ENCODE measurements around the gene ETNK2.

ETNK2 gene

GRCh38 chr1:204188959-204189639 lies 37.3 kb upstream of the ETNK2 start:
- TF ChIP-seq, protein P1, sequence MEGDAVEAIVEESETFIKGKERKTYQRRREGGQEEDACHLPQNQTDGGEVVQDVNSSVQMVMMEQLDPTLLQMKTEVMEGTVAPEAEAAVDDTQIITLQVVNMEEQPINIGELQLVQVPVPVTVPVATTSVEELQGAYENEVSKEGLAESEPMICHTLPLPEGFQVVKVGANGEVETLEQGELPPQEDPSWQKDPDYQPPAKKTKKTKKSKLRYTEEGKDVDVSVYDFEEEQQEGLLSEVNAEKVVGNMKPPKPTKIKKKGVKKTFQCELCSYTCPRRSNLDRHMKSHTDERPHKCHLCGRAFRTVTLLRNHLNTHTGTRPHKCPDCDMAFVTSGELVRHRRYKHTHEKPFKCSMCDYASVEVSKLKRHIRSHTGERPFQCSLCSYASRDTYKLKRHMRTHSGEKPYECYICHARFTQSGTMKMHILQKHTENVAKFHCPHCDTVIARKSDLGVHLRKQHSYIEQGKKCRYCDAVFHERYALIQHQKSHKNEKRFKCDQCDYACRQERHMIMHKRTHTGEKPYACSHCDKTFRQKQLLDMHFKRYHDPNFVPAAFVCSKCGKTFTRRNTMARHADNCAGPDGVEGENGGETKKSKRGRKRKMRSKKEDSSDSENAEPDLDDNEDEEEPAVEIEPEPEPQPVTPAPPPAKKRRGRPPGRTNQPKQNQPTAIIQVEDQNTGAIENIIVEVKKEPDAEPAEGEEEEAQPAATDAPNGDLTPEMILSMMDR (IDR thresholded peaks at IDR 0.05; ENCODE audit: low read length, missing control alignments): no peak
- no peak for DNase-seq (ENCODE audit: low read depth)
- no peak overlapping the region for H3K4me3 ChIP-seq (replicated peaks; ENCODE audit: low read depth, low read length)

DNA sequence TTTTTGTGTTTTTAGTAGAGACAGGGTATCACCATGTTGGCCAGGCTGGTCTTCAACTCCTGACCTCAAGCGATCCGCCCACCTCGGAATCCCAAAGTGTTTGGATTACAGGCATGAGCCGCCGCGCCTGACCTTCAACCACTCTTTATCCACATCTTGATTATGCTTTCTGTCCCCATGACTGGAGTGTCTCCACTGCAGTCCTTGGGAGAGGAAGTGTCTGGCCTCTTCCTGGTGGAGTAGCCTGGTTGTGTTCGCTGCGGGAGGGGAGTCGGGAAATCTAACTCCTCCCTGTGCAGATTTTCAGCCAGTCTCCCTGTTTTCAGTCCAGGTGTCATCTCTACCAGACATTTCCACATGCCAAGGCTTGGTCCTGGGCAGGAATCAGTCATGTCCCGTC lies 34.8 kb upstream of the ETNK2 start:
- no peak overlapping the region for H3K4me3 ChIP-seq (replicated peaks; ENCODE audit: low read depth, low read length)
- DNase-seq (ENCODE audit: low read depth): no peak
- TF ChIP-seq, protein P1 (IDR thresholded peaks at IDR 0.05; ENCODE audit: low read length, missing control alignments): no peak

DNA sequence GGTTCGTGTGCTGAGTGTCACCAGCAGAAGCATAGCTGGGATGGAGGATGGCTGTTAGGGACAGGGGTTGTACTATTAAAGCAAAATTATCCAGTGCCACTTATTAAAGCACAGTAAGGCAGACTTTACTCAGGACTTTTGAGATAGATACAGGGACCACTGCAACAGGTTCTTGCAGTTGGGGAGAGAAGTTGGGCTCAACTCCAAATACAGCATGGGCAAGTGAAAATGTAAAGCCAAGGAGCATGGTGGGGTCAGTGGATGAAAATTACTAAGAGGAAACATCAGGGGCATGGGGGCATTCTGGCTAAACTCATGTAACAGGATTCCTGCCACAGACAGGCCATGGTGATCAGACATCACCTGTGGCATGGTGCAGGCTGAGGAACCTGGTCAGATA lies 29.3 kb upstream of the ETNK2 start:
- TF ChIP-seq, protein P1 (IDR thresholded peaks at IDR 0.05; ENCODE audit: low read length, missing control alignments): no peak
- no peak overlapping the region for H3K4me3 ChIP-seq (replicated peaks; ENCODE audit: low read depth, low read length)
- no peak for DNase-seq (ENCODE audit: low read depth)

DNA sequence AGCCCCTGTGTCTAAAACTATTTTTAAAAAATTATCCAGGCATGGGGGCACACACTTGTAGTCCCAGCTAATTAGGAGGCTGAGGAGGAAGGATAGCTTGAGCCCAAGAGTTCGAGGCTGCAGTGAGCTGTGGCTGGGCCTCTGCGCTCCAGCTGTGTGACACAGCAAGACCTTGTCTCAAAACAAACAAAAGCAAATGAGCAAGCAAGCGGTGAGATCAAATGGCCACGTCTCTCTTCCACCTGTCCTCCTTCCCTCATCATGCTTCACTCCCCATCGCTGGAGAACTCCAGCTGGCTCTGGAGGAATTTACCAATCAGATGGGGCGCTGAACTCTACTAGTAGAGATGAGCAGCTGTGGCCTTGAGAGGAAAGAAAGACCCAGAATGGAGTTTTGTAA lies 28.3 kb upstream of the ETNK2 start:
- no peak for DNase-seq (ENCODE audit: low read depth)
- no peak overlapping the region for H3K4me3 ChIP-seq (replicated peaks; ENCODE audit: low read depth, low read length)
- TF ChIP-seq, protein P1 (IDR thresholded peaks at IDR 0.05; ENCODE audit: low read length, missing control alignments): no peak

GRCh38 chr1:204178487-204179281 lies 26.8 kb upstream of the ETNK2 start:
- no peak for DNase-seq (ENCODE audit: low read depth)
- no peak overlapping the region for H3K4me3 ChIP-seq (replicated peaks; ENCODE audit: low read depth, low read length)
- TF ChIP-seq, protein P1 (IDR thresholded peaks at IDR 0.05; ENCODE audit: low read length, missing control alignments): no peak

DNA sequence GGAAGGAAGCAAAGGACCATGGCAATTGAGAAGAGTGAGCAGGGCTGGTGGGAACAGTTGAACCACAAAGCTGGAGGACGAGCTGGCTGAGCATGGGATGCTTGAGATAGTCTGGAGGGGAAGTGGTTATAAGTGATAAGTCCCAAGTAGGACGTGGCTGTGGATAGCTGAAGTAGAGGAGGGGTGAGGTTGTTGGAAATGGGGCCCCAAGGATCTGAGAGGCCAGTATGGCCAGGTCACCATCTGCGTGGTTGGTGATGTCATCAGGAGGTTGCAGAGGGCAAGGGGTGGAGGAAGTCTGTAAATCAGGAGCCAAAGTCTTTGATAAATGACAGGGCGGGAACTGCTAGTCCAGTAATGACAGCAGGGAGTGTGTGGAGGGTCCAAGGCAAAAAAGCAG lies 25.3 kb upstream of the ETNK2 start:
- H3K4me3 ChIP-seq (replicated peaks; ENCODE audit: low read depth, low read length): no peak overlapping the region
- DNase-seq (ENCODE audit: low read depth): no peak
- TF ChIP-seq, protein P1 (IDR thresholded peaks at IDR 0.05; ENCODE audit: low read length, missing control alignments): no peak

All from fibroblast of pulmonary artery (primary cell).